SH-SY5Y (cell line): ENCODE data around the gene OR2Y1.

Source experiments
- GATA2 ChIP-seq: IDR thresholded peaks from 2 replicates; pipeline ENCODE4 v1.6.1; 2011; ENCODE audit warnings: mild to moderate bottlenecking, low read depth, low read length
- GATA3 ChIP-seq: IDR thresholded peaks from 2 replicates; pipeline ENCODE4 v1.6.1; 2011; ENCODE audit warnings: low read depth, mild to moderate bottlenecking, low read length, moderate library complexity

GRCh38 chr5:180718810-180719453 lies 20.9 kb downstream of the OR2Y1 start:
- no peak for TF ChIP-seq GATA2
- no peak for TF ChIP-seq GATA3
